GM03348 (cell line): ENCODE data around the gene NEURL4.
A peak's percentile ranks its signal among the peaks of the same experiment; 100 is the strongest.

Experiments used
- DNase-seq: peaks from one replicate; pipeline ENCODE4 v3.0.0; 2012; ENCODE audit warnings: low spot score

Gene NEURL4

DNA sequence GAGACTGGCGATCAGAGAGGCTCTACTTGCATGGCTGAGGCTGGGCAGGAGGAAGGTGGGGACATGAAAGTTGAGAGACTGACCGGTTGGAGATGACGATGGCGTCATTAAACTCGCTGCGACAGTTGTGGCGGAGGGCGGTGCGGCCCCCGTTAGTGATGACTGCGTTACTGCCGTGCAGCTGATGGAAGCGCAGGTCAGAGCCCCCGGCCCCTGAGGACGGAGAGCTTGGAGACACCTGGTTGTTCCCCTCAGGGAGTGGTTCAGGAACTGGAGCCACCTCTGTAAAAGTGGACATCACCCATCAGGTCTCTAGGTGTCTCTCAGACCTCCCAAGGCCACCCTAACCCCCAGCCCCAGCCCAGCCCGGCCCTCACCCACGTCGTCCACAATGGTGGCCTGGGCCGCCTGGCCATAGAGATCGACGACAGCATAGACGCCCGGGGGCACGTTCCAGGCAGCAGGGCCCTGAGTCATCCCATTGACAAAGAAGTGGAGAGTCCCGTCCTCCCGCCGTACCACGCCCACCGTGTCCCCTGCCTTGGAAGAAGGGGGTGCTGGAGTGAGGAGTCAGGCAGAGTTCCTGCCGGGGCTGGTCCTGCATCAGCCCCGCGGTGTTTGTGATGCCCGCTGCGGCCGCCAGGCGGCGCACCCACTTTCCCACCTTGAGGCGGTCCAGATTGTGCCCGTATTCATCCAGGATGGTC lies 5.3 kb downstream of the NEURL4 start:
- peak; percentile 73 for DNase-seq

DNA sequence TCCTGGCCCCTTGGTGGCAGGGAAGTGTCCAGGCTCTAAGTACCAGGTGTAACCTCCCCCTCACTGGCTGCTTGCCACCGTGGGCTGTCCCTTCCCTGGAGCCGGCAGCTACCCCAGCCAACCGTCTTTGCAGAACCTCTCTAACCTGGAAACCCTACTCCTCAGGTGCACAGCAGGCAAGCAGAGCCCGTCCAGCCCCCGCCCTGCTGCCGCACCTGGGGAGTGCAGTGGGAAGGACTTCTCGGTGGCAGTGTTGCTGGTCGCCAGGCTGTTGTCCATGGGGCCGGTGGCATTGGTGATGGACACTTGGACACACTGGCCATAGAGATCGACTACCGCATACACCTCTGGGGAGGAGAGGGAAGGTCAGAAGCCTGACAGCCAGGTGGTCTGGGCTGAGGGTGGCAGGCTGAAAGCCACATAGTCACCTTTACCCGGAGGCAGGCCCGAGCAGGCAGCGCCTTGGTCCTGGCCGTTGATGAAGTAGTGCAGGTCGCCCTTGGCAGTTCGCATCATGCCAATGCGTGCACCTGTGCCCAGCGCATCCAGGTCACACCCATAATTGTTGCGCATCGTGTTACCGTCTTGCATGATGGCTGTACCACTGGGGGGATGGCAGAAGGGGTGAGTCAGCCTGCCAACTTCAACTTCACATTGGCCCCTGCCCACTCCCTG lies 6.5 kb downstream of the NEURL4 start:
- DNase-seq, result no peak

DNA sequence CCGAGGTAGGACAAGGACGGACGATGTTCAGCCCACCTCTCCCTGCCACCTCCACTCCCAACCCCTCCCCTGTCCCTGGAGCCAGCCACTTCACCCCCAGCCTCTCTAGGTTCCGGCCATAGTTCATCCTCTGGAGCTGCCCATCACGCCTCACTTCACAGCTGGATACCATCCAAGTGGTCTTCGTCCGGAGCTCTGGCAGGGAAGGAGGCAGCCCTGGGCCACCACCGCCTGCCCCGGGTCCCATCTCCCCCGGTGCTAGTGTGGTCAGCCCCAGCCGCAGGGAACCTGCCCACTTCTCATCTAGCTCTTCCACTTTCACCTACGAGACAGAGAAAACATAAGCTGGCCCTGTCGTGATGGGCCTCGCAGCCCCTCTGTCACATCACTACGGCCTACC lies 7.7 kb downstream of the NEURL4 start:
- no peak for DNase-seq

DNA sequence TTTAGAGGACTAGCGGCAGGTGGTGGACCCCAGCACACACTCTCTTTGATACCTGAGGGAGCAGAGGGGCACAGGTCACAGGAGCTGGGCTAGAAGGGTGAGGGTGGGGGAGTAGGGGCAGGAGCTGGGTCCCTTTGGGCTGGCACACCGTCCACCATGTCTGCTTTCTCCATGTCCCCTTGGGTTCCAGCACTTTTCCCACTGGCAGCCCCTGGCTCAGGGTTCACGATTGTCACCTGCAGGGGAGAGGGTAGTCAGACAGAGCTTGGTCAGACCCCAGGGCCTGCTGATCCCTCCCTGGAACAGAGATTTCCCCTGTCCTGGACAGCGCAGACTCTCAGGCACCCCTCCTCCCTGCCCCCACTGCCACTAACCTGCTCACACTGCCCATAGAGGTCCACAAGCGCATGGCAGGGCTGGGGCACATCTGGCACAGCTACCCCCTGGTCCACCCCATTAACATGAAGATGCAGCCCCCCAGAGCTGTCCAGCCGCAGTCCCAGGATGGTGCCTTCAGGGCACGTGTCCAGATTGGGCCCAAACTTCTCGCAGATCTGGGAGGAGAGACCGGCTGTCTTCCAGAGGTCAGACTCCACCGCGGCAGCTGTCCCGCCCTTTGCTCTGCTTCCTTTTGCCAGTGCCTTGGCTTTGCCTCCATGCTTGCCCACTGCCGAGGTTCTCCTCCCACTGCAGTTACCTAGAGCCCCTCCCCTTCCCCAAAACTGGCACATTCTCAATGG lies 10.8 kb downstream of the NEURL4 start:
- DNase-seq, result no peak

DNA sequence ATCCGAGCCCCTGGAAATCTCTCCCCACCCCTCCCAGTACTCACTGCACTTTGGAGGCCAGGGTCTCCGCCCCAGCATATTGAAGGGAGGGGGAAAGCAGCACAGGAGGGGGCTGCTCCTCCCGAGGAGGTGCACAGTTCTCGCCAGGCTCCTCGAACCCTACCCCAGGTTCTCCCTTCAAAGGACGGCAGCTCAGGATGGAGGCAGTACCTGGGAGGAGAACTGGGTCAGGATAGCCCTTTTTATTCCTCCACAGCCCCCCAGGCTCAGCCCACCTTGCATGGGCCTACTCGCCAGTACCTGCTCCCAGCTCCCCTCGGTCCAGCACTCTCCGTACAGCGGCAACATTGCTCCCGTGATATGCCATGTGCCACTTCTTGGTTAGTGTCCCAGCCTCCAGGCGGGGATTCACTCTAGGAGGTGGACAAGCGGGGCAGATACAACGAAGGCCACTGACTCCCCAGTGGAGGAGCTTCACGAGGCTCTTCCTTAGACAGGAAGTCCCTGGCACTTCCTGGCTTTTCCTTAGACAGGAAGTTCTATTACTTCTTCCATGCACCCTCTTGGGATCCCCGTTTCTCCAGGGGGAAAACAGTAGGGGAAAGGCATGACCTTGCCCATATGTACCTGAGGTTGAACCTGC lies 11.9 kb downstream of the NEURL4 start:
- DNase-seq, result no peak

DNA sequence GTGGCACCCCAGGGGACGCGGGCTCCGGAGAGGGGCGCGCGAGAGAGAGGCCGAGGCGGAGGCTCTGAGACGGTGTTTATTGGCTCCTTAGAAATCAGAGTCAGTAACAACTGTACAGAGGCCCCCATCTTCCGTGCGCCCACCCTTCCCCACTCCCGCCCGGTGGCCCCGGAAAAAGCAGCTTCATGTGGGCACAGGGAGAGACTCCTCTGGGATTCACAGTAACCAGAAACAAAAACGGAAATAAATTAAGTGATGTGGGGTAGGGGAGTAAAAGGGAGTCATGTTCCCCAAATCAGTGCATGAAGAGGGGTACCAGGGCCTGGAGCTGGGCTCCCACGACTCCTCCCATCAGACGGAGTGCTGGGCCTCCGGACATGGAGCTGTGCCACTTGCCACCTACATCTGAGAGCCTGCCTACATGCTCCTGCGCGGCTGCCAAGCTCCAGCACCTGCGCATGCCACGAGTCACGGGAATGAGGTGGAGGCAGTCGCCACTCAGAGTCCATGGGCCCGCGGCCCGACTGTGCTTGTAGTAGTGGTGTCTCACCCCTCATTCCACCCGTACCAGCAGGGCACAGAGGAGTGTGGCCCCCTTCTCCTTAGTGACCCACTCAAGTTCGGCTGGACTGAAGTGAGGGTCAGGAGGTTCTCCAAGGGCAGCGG lies 13.4 kb downstream of the NEURL4 start:
- DNase-seq, result no peak

DNA sequence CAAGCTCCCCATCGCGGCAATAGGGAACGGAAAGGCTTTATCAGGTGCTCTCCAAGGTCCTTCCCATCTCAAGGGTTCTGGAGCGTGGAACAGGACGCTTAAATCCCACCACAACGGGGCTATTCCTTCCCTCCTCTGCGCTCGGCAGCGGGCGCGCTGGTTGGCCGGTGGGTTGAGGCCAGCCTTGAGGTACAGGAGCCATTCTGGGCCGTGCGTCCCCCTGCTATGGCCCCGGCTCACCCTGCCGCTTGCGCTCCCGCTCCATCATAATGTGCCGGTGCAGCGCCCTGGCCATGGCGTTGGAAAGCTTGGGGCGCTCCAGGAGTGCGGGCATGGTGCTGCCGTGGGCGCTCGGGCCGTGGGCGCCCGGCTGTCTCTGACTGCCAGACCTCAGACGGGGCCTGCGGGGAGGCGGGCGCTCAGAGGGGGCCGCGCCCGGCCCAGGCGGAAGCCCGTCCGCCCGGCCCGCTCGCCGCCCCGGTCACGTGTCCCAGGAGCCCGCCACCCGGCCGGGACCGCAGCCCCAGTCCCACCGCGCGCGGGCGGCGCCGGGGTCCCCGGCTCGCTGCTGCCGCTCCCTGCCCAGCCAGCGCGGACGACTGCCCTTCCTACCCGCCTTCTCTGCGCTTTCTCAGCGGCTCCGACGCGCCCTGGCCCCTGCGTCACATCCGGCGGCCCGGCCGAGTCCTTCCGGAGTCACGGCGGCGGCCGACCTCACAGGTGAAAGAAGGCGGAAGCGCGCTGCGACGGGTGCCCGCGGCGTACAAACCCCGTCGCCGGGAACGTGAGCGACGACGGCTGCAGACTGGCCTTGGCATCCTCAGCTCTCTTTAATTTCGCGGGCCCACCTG lies 14.2 kb downstream of the NEURL4 start, which contains the start of gene GPS2:
GPS2 (minus strand) TSS at position 642 of the 851 bp plus-strand sequence; CDS start at position 334, 308 bp downstream.
- peak; percentile 90 for DNase-seq

DNA sequence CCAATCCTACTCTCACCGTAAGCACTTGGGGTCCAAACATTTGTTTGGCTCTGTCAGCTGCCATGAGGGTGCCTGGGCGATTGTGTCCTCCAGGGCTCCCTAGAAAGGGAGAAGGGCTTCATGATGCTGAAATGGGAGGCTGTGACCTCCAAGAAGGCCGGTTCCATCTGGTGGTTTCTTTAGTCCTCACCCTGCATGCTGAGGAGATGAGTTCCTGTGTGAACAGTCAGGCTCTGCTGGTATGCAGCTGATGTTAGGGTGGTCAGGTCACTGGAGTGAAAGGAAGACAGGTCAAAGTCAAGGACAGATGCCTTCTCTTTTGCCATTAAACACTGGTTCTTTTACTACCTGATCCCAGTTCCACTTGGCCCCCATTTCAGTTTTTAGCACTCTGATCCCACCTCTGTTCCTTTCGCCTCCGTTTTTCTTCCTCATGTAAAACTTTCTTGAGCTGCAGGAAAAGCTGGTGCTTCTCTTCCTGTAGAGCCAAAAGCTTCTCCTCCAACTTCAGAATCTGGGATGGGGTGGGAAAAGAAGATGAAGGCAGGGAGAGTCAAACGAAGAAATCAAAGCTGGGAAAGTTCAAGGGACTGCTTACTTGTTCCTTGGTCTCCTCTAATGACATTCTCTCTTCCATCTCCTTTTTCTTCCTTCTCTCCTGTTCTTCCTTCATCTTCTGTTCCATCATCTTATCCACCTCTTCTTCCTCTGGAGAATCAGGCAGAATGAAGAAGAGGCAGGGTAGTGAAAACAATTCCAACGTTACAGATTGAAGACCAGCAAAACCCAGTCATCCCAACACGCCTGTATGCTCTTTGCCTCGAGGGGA lies 15.0 kb downstream of the NEURL4 start:
- DNase-seq, result no peak

DNA sequence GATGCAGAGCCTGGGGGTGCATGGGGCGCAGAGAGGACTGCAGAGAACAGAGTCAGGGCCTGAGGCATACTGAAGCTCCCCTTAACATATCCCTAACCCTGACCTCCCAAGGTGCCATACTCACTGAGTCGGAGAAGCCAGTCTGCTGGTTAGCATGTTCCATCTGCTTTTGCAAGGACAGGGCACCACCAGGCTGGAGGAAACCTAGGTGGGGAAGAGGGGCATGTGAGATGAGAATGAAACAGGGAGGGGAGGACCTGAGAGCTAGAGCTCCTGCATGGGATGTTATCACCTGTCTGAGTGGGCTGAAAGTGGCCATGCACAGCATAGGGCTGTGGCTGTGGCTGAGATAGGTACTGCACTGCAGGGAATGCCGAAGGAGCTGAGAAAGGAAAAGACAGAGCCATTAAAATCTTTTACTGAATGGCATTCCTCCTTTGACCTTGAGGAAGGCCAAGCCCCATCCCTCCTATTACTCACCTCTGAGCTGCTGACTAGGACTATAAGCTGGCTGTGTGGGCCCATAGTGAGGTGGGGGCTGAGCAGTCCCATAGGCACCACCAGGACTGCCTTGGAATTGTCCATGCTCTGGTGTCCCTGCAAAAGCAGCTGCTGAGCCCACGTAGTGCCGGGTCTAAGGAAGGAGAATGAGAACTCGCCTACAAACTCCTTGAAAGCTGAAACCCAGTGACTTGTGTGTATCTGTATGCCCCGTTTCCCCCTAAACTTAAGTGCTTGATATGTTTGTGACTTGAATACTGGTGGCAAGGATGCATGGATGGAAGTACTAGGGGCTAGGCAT lies 15.8 kb downstream of the NEURL4 start:
- DNase-seq, result no peak

DNA sequence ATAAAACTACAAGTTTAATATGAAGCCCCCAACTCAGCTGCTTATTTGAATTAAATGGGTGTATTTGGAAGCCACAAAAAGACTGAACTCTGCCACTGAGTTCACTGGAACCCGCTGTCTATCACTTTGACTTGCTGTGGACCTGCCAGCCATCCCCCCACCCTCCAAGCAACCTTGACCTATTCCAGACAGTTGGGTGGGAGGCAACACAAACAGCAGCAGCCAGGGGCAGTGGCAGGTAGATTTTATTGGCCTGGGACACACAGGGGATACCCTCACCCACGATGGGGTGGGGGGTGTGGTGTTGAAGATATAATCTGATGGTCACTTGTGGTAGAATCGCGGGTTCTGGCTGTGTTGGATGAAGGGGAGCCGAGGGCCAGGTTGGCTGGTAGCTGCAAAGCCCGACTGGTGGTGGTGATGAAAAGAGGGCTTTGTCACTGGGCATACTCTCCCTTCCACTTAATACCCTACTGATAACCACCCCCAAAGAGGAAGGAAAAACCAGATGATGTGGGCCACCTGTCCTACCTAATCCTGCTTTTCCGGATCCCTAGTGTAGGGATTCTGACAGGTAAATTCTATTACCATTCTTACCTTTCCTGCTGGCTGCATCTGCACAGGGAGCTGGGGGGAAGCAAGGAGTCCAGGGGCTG lies 16.6 kb downstream of the NEURL4 start:
- DNase-seq, result no peak

DNA sequence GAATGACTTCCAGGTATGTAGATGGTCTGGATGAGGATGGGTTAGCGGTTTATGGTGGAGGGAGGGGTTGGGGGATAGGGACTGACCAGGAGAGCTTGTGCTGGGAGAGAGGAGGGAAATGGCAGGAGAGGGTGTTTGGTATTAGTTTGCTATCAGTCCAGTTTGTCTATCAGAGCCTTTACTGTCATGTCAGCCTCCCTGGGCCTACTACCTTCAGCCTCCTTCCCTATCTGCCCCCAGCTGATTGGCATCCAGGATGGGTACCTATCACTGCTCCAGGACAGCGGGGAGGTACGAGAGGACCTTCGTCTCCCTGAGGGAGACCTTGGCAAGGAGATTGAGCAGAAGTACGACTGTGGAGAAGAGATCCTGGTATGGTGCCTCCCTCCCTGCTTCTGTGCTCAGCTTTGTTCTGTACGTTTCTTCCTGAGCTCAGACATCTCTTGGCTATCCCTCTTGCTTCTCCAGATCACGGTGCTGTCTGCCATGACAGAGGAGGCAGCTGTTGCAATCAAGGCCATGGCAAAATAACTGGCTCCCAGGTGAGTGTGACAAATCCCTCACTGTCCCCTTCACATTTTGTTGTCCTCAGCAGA lies 17.9 kb downstream of the NEURL4 start:
- no peak for DNase-seq

DNA sequence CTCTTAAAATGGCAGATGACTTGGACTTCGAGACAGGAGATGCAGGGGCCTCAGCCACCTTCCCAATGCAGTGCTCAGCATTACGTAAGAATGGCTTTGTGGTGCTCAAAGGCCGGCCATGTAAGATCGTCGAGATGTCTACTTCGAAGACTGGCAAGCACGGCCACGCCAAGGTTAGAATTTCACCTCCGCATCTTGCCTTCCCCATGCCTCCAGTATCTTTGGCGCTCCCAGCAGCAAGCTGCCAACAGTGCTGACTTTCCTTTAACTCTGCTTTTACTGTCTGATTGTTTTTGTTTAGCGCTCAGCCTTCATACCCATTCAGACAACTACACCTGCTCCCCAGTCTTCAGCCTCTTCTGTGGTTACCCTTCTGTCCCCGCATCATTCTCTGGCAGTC lies 19.5 kb downstream of the NEURL4 start:
- DNase-seq, result no peak

DNA sequence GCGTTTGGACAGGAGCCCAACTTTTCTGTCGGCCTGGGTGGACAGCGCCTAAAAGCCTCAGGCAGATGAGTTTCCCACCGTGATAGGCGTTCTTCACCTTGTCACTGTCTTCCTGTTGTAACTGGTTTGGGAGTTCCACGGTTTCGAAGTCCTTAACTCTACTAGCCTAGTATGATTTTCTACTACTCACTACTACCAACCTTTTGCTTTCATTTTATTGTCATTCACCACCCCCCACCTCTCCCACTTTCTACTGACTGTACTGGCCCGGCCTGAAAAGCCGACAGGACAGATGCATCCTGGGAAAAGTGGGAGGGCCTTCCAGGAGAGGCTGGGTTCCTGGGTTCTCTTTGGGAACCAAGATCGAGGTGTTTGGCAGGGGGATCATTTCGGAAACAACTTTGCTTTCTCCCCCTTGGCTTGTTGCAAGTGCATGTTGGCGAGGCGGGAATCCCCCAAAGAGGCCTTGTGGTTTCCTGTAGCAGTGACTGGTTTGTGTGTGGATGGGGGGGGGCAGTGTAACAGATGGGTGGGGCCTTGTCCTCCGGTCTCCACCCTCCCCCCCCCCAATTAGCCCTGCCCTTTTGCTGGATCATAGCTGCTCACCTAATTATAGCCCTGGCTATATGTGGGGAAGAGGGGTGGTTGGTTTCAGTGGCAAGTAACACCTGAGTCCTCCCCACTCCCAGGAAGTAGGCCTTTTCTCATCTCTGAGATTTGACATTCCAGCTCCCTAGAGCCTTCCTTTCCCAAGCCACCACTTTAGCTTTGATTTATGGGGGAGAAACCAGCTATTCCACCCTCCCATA lies 20.3 kb downstream of the NEURL4 start:
- peak; percentile 82 for DNase-seq

DNA sequence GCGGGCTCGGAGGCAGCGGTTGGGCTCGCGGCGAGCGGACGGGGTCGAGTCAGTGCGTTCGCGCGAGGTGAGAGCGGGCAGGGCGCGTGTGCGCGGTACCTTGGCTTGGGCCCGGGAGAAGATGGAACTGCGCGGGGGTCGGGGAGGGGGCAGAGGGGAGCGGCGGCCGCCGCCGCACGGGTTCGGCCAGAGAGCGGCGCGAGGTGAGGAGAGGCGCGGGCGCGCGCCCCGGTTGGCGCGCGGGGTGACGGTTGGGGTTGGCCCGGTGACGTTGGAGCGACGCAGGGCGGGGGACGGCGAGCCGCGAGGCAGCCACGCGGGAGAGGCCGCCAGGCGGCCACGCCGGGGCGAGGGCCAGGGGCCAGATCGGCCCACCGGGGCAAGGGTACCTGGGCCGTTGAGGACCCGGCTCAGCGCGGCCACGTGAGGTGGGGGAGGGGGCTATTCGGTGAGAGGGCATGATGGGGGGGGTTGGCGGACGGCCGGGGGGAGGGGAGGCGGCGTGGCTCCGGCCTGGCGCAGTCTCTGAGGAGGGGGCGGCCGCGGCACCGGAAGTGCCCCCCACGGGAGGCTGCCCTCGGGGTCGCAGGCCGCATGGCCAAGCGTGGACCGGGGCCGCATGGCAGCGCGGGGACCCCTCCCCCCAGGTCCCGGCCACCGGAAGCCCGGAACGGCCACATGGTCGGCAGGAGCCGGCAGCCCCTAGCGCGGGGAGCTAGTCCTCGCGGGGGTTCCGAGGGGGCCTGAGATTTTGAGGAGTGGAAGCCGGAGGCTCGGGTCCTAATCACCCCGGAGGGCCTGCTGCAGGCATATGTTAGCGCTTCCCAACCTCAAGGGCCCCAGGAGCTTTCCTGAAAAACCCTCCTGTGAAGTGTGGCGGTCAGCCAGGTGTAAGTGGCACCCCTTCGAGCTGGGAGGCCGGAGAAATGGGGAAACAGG lies 21.2 kb downstream of the NEURL4 start:
- DNase-seq, result peak; percentile 61

DNA sequence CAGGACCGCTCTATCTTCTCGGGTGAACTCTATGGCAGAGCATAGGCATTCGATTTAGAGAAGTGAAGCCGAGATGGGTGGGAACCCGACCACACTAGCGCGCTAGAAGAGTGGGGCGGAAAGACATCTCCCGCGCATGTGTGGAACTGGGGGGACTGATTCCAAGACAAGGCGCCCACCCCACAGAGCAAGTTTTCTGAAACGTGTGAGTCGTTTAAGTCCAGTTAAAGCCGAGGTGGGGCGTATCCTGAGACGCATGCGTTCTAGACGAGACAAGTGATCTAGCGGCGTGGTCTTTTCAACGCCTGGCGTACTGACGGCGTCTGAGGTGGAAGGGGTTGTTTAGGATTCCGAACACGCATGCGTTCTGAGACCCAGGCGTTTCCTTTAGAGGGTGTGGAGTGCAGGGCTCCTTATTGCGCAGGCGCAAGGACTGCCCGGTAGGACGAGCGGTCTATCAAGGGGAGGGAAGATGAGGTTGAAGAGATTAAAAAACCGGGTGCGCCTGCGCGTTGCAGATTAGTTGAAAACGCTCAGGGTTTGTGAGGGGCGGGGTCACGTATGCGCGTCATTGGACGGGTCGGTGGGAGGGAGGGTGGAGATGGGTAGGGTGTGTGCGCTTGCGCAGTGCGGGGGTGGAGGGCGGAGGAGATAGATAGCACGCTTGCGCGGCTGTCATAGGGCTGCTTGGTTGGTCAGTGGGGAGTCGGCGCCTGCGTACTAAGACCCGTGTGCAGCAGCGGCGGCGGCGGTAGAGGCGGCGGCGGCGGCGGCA lies 22.0 kb downstream of the NEURL4 start, which contains the start of gene EIF5A:
EIF5A (plus strand) TSS at position 718 of the 775 bp plus-strand sequence. CDS start 2,008 bp downstream, outside the sequence.
- DNase-seq, result peak; percentile 99
